Measurements from ENCODE around the gene INTS13. TPM values are rescaled to one million over a fixed set of nuclear protein-coding genes. Genes with fewer than 3 reads are reported as not detected.

Gene INTS13
- total RNA-seq, 1 donor from 2014 or later, result 23.3 TPM

DNA sequence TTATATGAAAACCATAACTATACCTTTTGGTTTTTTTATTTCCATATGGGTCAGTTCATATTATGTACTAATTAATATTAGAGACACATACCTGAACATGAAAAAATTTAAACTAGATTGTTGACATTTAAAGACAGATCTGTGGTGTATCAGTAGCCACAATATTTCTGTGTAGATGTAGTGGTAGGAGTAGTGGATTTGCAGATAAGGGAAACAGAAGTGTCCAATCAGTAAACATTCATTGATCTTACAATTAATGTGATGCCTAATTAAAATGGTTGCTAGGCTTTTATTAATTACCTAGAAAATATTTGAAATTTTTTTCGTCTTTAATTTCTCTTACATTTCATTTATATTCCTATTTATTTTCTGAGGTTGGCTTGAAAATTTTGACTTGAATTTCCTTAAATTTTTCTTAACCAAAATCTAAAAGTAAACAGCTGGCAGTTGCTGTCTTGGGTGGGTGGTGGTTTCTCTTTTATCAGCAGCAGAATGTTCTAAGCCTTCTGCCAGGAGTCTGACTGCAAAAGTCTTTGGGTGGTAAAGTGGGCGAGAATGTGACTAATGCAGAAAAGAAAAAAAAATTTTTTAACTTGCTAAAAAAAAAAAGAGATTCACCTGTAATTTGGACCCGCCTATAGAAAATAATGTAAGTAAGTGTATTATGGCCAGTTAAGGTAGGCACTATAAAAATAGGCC lies 2.9 kb upstream of the INTS13 start:
- H3K4me1 Mint-ChIP-seq (ENCODE audit: low read depth), result peaks cover 65% of the 10 kb centered on the region
- peak overlapping the region; percentile 16 for H3K4me3 Mint-ChIP-seq (ENCODE audit: unreplicated experiment)
- H3K36me3 Mint-ChIP-seq (ENCODE audit: low read depth), result no peaks in the 10 kb centered on the region
- DNase-seq (ENCODE audit: low spot score), result no peak
- H3K27me3 Mint-ChIP-seq (ENCODE audit: low read depth), result no peaks in the 10 kb centered on the region
- H3K27ac Mint-ChIP-seq (ENCODE audit: unreplicated experiment), result peak overlapping the region; percentile 83
- H3K9me3 Mint-ChIP-seq (ENCODE audit: low read depth), result peaks cover 7% of the 10 kb centered on the region
- TF ChIP-seq, protein P1, sequence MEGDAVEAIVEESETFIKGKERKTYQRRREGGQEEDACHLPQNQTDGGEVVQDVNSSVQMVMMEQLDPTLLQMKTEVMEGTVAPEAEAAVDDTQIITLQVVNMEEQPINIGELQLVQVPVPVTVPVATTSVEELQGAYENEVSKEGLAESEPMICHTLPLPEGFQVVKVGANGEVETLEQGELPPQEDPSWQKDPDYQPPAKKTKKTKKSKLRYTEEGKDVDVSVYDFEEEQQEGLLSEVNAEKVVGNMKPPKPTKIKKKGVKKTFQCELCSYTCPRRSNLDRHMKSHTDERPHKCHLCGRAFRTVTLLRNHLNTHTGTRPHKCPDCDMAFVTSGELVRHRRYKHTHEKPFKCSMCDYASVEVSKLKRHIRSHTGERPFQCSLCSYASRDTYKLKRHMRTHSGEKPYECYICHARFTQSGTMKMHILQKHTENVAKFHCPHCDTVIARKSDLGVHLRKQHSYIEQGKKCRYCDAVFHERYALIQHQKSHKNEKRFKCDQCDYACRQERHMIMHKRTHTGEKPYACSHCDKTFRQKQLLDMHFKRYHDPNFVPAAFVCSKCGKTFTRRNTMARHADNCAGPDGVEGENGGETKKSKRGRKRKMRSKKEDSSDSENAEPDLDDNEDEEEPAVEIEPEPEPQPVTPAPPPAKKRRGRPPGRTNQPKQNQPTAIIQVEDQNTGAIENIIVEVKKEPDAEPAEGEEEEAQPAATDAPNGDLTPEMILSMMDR (IDR thresholded peaks at IDR 0.05), result no peak

DNA sequence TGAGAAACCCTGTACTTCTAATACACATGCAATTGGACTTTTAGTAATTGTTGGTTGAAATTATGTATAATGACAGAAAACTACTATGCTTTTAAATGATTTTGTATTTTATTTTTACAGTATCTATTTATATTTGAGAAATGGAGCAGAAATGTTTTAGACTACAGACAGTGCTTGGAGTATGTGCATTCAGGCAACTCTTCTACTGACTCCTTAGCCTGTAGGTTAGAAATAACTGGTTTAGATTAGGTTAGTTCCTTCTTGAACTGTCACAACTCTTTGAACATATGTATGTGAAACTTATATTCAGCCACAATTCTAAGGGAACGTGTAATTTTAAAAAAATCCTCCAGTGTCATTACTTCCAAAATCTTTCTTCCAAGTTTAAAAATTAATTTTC lies 2.2 kb upstream of the INTS13 start:
- peaks cover 2% of the 10 kb centered on the region for H3K9me3 Mint-ChIP-seq (ENCODE audit: low read depth)
- no peaks in the 10 kb centered on the region for H3K36me3 Mint-ChIP-seq (ENCODE audit: low read depth)
- H3K27me3 Mint-ChIP-seq (ENCODE audit: low read depth), result no peaks in the 10 kb centered on the region
- TF ChIP-seq, protein P1 (IDR thresholded peaks at IDR 0.05), result no peak
- peaks cover 73% of the 10 kb centered on the region for H3K4me1 Mint-ChIP-seq (ENCODE audit: low read depth)
- DNase-seq (ENCODE audit: low spot score), result no peak
- peak overlapping the region; percentile 94 for H3K4me3 Mint-ChIP-seq (ENCODE audit: unreplicated experiment)
- H3K27ac Mint-ChIP-seq (ENCODE audit: unreplicated experiment), result peak overlapping the region; percentile 23

DNA sequence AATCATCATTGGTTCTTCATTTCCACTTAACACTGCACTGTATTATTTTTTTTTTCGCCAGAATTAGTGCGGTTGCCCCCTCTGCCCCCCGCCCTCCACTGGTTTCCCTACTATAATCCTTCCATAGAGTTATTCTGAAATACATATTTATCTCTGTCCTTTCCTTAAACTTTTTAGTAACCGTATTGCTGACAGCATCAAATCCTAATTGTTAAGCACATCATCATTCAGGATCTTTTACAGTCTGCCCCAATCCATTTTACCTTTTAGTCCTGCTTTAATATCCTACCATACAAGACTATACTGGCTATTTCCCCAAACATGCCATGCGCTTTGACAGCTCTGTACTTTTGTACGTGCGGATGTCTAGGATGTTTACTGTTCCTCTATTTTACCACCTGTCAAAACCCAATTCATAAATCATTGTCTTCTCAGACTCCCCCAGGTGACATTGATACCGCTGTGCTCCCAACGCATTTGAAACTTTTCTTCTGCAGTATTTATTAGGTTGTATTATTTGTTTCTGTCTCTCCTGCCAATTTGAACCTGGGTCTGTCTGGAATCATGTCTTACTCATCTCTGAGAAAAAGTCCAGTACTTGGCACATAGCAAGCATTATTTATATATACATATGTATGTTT lies 1.5 kb upstream of the INTS13 start:
- no peaks in the 10 kb centered on the region for H3K27me3 Mint-ChIP-seq (ENCODE audit: low read depth)
- DNase-seq (ENCODE audit: low spot score), result no peak
- no peaks in the 10 kb centered on the region for H3K9me3 Mint-ChIP-seq (ENCODE audit: low read depth)
- H3K27ac Mint-ChIP-seq (ENCODE audit: unreplicated experiment), result peak overlapping the region; percentile 100
- H3K4me3 Mint-ChIP-seq (ENCODE audit: unreplicated experiment), result peak overlapping the region; percentile 94
- TF ChIP-seq, protein P1 (IDR thresholded peaks at IDR 0.05), result no peak
- peaks cover 78% of the 10 kb centered on the region for H3K4me1 Mint-ChIP-seq (ENCODE audit: low read depth)
- H3K36me3 Mint-ChIP-seq (ENCODE audit: low read depth), result no peaks in the 10 kb centered on the region

DNA sequence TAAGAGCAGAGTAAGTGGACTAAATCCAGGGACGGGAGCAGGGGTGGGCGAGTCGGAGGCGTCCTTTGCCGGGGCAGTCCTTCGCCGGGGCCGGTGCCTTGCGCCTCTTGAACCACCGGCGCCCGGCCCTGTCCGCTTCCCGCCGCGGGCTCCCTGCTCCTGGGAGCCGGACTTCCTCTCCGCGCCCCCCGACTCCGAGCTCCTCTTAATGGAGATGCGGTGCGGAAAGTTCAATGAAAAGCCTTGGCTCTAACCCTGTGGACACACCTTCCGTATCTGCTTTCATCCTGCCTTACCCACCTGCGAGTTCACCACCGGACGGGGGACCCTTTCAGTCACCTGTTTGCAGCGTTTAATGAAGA lies 901 bp upstream of the INTS13 start:
- no peak for DNase-seq (ENCODE audit: low spot score)
- Mint-ChIP-seq H3K4me3 (ENCODE audit: unreplicated experiment) (peak overlapping the region; percentile 94), H3K27ac (ENCODE audit: unreplicated experiment) (peak overlapping the region; percentile 100), H3K27me3 (ENCODE audit: low read depth) (no peaks in the 10 kb centered on the region), H3K36me3 (ENCODE audit: low read depth) (no peaks in the 10 kb centered on the region), H3K4me1 (ENCODE audit: low read depth) (peaks cover 72% of the 10 kb centered on the region), H3K9me3 (ENCODE audit: low read depth) (no peaks in the 10 kb centered on the region)
- TF ChIP-seq, protein P1 (IDR thresholded peaks at IDR 0.05), result peak; percentile 8

DNA sequence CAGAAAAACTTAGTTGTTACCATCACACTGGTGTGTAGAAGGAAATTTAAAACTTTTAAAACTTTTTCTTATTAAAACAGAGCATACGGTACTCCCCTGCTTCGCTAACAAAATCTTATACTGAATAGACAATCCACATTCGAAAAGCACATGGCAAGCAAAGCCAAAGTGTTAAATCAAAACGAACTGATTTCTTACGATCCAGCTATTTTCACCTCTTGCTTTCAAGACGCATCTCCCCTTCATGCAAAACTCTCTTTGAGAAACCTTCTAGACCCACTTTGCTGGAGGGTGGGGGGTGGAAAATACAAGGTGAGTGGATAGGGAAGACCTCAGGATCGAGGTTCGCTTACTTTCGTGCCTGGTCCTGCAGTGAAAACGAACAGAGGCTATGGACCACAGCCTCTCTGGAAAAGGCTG lies 328 bp downstream of the INTS13 start:
- Mint-ChIP-seq H3K4me1 (ENCODE audit: low read depth) (peaks cover 62% of the 10 kb centered on the region), H3K27ac (ENCODE audit: unreplicated experiment) (peak overlapping the region; percentile 100), H3K27me3 (ENCODE audit: low read depth) (no peaks in the 10 kb centered on the region), H3K36me3 (ENCODE audit: low read depth) (peaks cover 2% of the 10 kb centered on the region), H3K9me3 (ENCODE audit: low read depth) (no peaks in the 10 kb centered on the region), H3K4me3 (ENCODE audit: unreplicated experiment) (peak overlapping the region; percentile 94)
- DNase-seq (ENCODE audit: low spot score), result no peak
- TF ChIP-seq, protein P1 (IDR thresholded peaks at IDR 0.05), result no peak

Measured in chondrocyte (in vitro differentiated cells).